ENCODE results near the gene BGN. TPM values are rescaled to one million over a fixed set of nuclear protein-coding genes. Genes with fewer than 3 reads are reported as not detected.

The BGN gene
- total and polyA plus RNA-seq, 10 of the 15 experiments (the other 5 are each of a cell fraction or from before 2014, with no cell fraction given): 0.06 to 0.18 (median 0.12) TPM; not detected in 7

GRCh38 chrX:153475751-153476281, 19.0 kb upstream of the BGN start:
- H3K27ac ChIP-seq (ENCODE audit: control insufficient read depth, insufficient read depth): no peak overlapping the region
- H3K4me2 ChIP-seq (ENCODE audit: control insufficient read depth, insufficient read depth): no peak overlapping the region
- ChIA-PET CTCF (no interaction called here), SMC1A (ENCODE audit: uncharacterized antibody, unreplicated experiment) (no interaction called here), RAD21 (ENCODE audit: unreplicated experiment) (no interaction called here), POLR2A (no interaction called here)
- H3K4me1 ChIP-seq (ENCODE audit: control insufficient read depth, insufficient read depth, low read length): no peaks in the 10 kb centered on the region
- intact Hi-C loops (cut with micrococcal nuclease; ENCODE audit: unreplicated experiment) (no loop called here), in situ Hi-C loops (cut with MboI) (no loop called here)
- no peak for DNase-seq (ENCODE audit: low read depth, low spot score)
- no TSS peak for BruUV-seq (replicated peaks)
- no peaks in the 10 kb centered on the region for H4K20me1 ChIP-seq (ENCODE audit: control insufficient read depth, insufficient read depth)
- no peak overlapping the region for H3K4me3 ChIP-seq
- no peak for ATAC-seq
- no peaks in the 10 kb centered on the region for H3K79me2 ChIP-seq (ENCODE audit: control insufficient read depth, insufficient read depth, low read length)
- no peak overlapping the region for H3K9ac ChIP-seq (ENCODE audit: control insufficient read depth, insufficient read depth, low read length)
- no peak for FAIRE-seq
- TF ChIP-seq SKIL (IDR thresholded peaks at IDR 0.05; ENCODE audit: low read depth, poor library complexity, severe bottlenecking) (no peak), KDM1A (IDR thresholded peaks at IDR 0.05; ENCODE audit: borderline replicate concordance) (no peak), HCFC1 (IDR thresholded peaks at IDR 0.05; ENCODE audit: low read length) (no peak)
- H3K27me3 ChIP-seq (replicated peaks in 1 of 2; ENCODE audit: control insufficient read depth in 2 of 2, insufficient read depth in 2 of 2, low read length in 1 of 2): no peaks in the 10 kb centered on the region; a peak in 1 of 4 replicates
- WGBS (ENCODE audit: insufficient coverage, insufficient replicate concordance, low lambda C conversion rate, missing lambda C conversion rate): 45% methylated on average over 9 of the region's 11 CpGs
- no peaks in the 10 kb centered on the region for H3K36me3 ChIP-seq (ENCODE audit: control insufficient read depth in 2 of 2, insufficient read depth in 2 of 2, low read length in 1 of 2)
- no peaks in the 10 kb centered on the region for H3K9me3 ChIP-seq (replicated peaks; ENCODE audit: control insufficient read depth, insufficient read depth, low read length)
- H2AFZ ChIP-seq (ENCODE audit: control insufficient read depth, low read depth, low read length): no peak overlapping the region

DNA sequence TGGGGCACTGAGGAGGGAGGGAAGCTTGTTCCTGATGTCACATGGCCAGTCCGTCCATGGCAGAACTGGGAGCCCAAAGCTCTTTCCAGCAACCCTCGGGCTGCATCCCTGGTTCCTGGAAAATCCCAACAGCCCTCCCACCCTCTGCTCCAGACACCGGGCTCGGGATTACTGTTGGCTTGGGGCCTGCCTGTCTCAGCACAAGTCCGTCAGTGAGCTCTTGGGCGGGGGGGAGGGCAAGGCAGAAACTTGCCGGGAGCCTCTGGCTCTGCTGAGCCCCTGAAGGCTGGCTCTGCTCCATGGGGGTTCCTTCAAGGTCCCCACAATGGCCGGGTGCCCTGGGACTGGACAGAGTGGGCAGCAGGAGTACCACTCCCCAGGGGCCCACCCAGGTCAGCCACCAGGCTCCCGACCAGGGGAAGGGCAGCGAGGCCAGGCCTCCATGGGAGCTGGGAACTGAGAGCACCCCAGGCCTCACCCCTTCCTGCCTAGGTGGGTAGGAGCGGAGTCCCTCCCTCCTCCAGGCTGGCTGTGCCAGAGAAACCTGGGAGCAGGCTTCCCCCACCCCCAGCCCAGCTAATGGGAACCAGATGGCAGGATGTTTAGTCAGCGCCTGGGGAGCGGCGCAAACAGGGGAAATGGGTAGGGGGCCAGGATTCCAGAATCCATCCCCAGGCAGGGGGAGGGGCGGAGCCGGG, 18.0 kb upstream of the BGN start:
- Histone ChIP-seq H3K4me3 (no peak overlapping the region), H4K20me1 (ENCODE audit: control insufficient read depth, insufficient read depth) (no peaks in the 10 kb centered on the region), H3K36me3 (ENCODE audit: control insufficient read depth in 2 of 2, insufficient read depth in 2 of 2, low read length in 1 of 2) (no peaks in the 10 kb centered on the region), H3K4me1 (ENCODE audit: control insufficient read depth, insufficient read depth, low read length) (no peaks in the 10 kb centered on the region), H2AFZ (ENCODE audit: control insufficient read depth, low read depth, low read length) (no peak overlapping the region), H3K27me3 (replicated peaks in 1 of 2; ENCODE audit: control insufficient read depth in 2 of 2, insufficient read depth in 2 of 2, low read length in 1 of 2) (no peaks in the 10 kb centered on the region; a peak in 1 of 4 replicates), H3K79me2 (ENCODE audit: control insufficient read depth, insufficient read depth, low read length) (no peaks in the 10 kb centered on the region), H3K9me3 (replicated peaks; ENCODE audit: control insufficient read depth, insufficient read depth, low read length) (no peaks in the 10 kb centered on the region), H3K9ac (ENCODE audit: control insufficient read depth, insufficient read depth, low read length) (no peak overlapping the region), H3K27ac (ENCODE audit: control insufficient read depth, insufficient read depth) (no peak overlapping the region), H3K4me2 (ENCODE audit: control insufficient read depth, insufficient read depth) (no peak overlapping the region)
- BruUV-seq (replicated peaks): no TSS peak
- ChIA-PET POLR2A (no interaction called here), CTCF (no interaction called here), SMC1A (ENCODE audit: uncharacterized antibody, unreplicated experiment) (no interaction called here), RAD21 (ENCODE audit: unreplicated experiment) (no interaction called here)
- in situ Hi-C loops (cut with MboI): no loop called here
- intact Hi-C loops (cut with micrococcal nuclease; ENCODE audit: unreplicated experiment): no loop called here
- 33% methylated on average over 13 of the region's 16 CpGs for WGBS (ENCODE audit: insufficient coverage, insufficient replicate concordance, low lambda C conversion rate, missing lambda C conversion rate)
- FAIRE-seq: no peak
- DNase-seq (ENCODE audit: low read depth, low spot score): no peak
- ATAC-seq: no peak
- TF ChIP-seq, protein P1, sequence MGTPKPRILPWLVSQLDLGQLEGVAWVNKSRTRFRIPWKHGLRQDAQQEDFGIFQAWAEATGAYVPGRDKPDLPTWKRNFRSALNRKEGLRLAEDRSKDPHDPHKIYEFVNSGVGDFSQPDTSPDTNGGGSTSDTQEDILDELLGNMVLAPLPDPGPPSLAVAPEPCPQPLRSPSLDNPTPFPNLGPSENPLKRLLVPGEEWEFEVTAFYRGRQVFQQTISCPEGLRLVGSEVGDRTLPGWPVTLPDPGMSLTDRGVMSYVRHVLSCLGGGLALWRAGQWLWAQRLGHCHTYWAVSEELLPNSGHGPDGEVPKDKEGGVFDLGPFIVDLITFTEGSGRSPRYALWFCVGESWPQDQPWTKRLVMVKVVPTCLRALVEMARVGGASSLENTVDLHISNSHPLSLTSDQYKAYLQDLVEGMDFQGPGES (IDR thresholded peaks at IDR 0.05): no peak
- no peak for TF ChIP-seq CHD2 (IDR thresholded peaks at IDR 0.05; ENCODE audit: borderline replicate concordance, low read depth, low read length)
- TF ChIP-seq SIN3A (IDR thresholded peaks at IDR 0.05; ENCODE audit: low read depth, low read length): no peak
- no peak for TF ChIP-seq ELK1 (IDR thresholded peaks at IDR 0.05; ENCODE audit: low read depth, low read length)
- TF ChIP-seq ZNF384 (IDR thresholded peaks at IDR 0.05; ENCODE audit: borderline replicate concordance, low read depth, low read length): no peak

Data from GM12878 (cell line).